GM12878 (cell line): ENCODE data around the gene NTF4. TPM values are rescaled to one million over a fixed set of nuclear protein-coding genes. Genes with fewer than 3 reads are reported as not detected.

Source experiments
- BHLHE40 ChIP-seq, 2 experiments: fragments of 450-650 bp in 1 of 2; IDR thresholded peaks; 2 replicates each; pipeline ENCODE4 v1.6.1; 2011 to 2017; ENCODE audit warnings: low read depth in 2 of 2, borderline replicate concordance in 1 of 2, improper control_type of control experiment in 1 of 2, low read length in 1 of 2, mild to moderate bottlenecking in 1 of 2
- BMI1 ChIP-seq: fragments of 450-650 bp; IDR thresholded peaks from 2 replicates; pipeline ENCODE4 v1.6.1; 2016; ENCODE audit warnings: mild to moderate bottlenecking, moderate library complexity, borderline replicate concordance
- CBX5 ChIP-seq: sonication (generic); IDR thresholded peaks from 2 replicates; pipeline ENCODE4 v1.6.1; 2016; ENCODE audit warnings: low read depth, moderate library complexity, mild to moderate bottlenecking, inconsistent platforms
- CREB1 ChIP-seq: IDR thresholded peaks from 2 replicates; pipeline ENCODE4 v1.6.1; 2012; ENCODE audit warnings: low read depth, mild to moderate bottlenecking, inconsistent platforms
- CREM ChIP-seq: IDR thresholded peaks from 2 replicates; pipeline ENCODE4 v1.6.1; 2014; ENCODE audit warnings: antibody characterized with exemption, low read depth
- EZH2 ChIP-seq: IDR thresholded peaks from 2 replicates; pipeline ENCODE4 v1.6.1; 2012; ENCODE audit warnings: low read depth, mild to moderate bottlenecking, control low read depth, inconsistent platforms, low read length, borderline replicate concordance; ENCODE audit not compliant: control insufficient read depth
- FOS ChIP-seq: IDR thresholded peaks from 3 replicates; pipeline ENCODE4 v1.6.1; 2011; ENCODE audit warnings: borderline replicate concordance; ENCODE audit not compliant: insufficient read length; ENCODE audit errors: extremely low read depth
- MYC ChIP-seq: IDR thresholded peaks from 2 replicates; pipeline ENCODE4 v1.6.1; 2011; ENCODE audit warnings: mild to moderate bottlenecking, low read length, moderate library complexity, inconsistent platforms; ENCODE audit not compliant: insufficient read depth, insufficient replicate concordance, insufficient read length, severe bottlenecking
- NFYA ChIP-seq: IDR thresholded peaks from 2 replicates; pipeline ENCODE4 v1.6.1; 2011; ENCODE audit warnings: low read depth, mild to moderate bottlenecking, low read length, improper control_type of control experiment, borderline replicate concordance
- NFYB ChIP-seq: IDR thresholded peaks from 2 replicates; pipeline ENCODE4 v1.6.1; 2011; ENCODE audit warnings: low read depth, mild to moderate bottlenecking, low read length, improper control_type of control experiment, moderate library complexity; ENCODE audit not compliant: insufficient read depth
- NR2F1 ChIP-seq: fragments of 450-650 bp; conservative IDR thresholded peaks from 2 replicates; pipeline ENCODE4 v1.6.1; 2017; ENCODE audit warnings: mild to moderate bottlenecking
- PML ChIP-seq: IDR thresholded peaks from 2 replicates; pipeline ENCODE4 v1.6.1; 2012; ENCODE audit warnings: low read length, inconsistent platforms
- RAD21 ChIP-seq: IDR thresholded peaks from 2 replicates; pipeline ENCODE4 v1.6.1; 2011; ENCODE audit warnings: mild to moderate bottlenecking, low read depth, low read length, moderate library complexity; ENCODE audit not compliant: insufficient read depth
- RAD51 ChIP-seq: fragments of 450-650 bp; IDR thresholded peaks from 2 replicates; pipeline ENCODE4 v1.6.1; 2016; ENCODE audit warnings: moderate library complexity, mild to moderate bottlenecking, inconsistent platforms
- TARDBP ChIP-seq: IDR thresholded peaks from 2 replicates; pipeline ENCODE4 v1.6.1; 2016; ENCODE audit warnings: borderline replicate concordance
- TBL1XR1 ChIP-seq: IDR thresholded peaks from 2 replicates; pipeline ENCODE4 v1.6.1; 2012; ENCODE audit warnings: low read depth, low read length, improper control_type of control experiment
- TCF3 ChIP-seq: IDR thresholded peaks from 2 replicates; pipeline ENCODE4 v1.6.1; 2012; ENCODE audit warnings: low read depth, mild to moderate bottlenecking, low read length, borderline replicate concordance; ENCODE audit not compliant: insufficient read depth
- polyA plus RNA-seq, 11 experiments: library from polyadenylated mRNA; depleted of rRNA in 4 of 11; unstranded in 6 of 11; stranded (reverse) in 5 of 11; fragments of >200 nt; fragmentation: Nextera tagmentation in 4 of 11; fragmentation: Illumina TruSeq in 1 of 11; extraction: Ambion mirVana in 4 of 11; extraction: Trizol in 1 of 11; gene quantifications; 1 replicate in 1 of 11; 2 replicates in 10 of 11; pipeline versions ENCODE4 v1.2.1 to v1.2.3, GENCODE V29; 2011 to 2016; ENCODE audit warnings: inconsistent platforms in 2 of 11, missing spikeins in 2 of 11, low read depth in 1 of 11
- total RNA-seq, 4 experiments: library from RNA; depleted of rRNA in 3 of 4; stranded (reverse); fragments of >200 nt in 3 of 4; fragmentation: Illumina TruSeq in 1 of 4; extraction: Trizol in 1 of 4; gene quantifications; 2 replicates each; pipeline versions ENCODE4 v1.2.1 to v1.2.3, GENCODE V29; 2013 to 2021
- TF ChIP-seq, protein P1 (sequence below): fragments of 450-650 bp; formaldehyde crosslinking; IDR thresholded peaks from 2 replicates; pipeline ENCODE4 v1.4.0; 2020; ENCODE audit warnings: mild to moderate bottlenecking, moderate library complexity
- TF ChIP-seq, protein P2 (sequence below): fragments of 450-650 bp; formaldehyde crosslinking; IDR thresholded peaks from 2 replicates; pipeline ENCODE4 v1.4.0; 2022; ENCODE audit warnings: mild to moderate bottlenecking, moderate library complexity
- TF ChIP-seq, protein P3 (sequence below): fragments of 450-650 bp; IDR thresholded peaks from 2 replicates; pipeline ENCODE4 v1.6.1; 2014; ENCODE audit warnings: mild to moderate bottlenecking
- TF ChIP-seq, protein P4 (sequence below): IDR thresholded peaks from 2 replicates; pipeline ENCODE4 v1.6.1; 2011; ENCODE audit warnings: borderline replicate concordance, low read depth, mild to moderate bottlenecking, moderate library complexity, mixed read lengths, low read length; ENCODE audit not compliant: insufficient read depth; ENCODE audit errors: extremely low read length

Gene NTF4
- total and polyA plus RNA-seq, 10 of the 15 experiments (the other 5 are each of a cell fraction or from before 2014, with no cell fraction given) = not detected

DNA sequence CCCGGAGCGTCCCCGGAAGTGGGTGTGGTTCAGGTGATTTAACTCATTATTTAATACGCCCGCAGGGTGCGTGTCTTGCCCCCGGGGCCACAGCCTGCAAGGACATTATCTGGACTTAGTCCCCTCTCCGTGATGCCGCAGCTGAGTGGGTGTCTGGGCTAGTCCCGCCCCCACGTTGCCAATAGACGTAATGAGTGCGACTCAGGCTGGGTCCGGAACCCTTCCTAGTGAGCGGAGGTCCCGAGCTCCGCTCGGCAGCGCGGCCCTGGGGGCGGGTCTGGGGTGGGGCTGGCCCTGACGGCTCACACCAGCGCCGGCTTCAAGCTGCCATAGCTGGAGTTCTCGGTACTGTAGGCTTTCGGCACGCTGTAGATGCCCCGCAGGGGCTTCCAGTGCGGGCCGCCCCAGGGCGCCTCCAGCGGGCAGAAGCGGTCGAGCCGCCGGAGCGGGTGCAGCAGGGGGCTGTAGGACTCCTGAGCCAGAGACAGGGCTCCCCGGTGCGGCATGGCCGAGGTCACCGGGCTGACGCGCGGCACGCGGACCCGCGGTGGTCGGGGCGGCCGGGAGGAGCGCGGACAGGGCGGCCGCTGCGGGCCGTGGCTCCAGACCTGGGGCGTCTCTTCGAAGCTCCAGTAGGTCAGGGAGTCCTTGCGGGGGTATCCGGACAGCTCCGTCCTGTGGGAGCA lies 46.8 kb downstream of the NTF4 start (continued):
- TF ChIP-seq, protein P1, sequence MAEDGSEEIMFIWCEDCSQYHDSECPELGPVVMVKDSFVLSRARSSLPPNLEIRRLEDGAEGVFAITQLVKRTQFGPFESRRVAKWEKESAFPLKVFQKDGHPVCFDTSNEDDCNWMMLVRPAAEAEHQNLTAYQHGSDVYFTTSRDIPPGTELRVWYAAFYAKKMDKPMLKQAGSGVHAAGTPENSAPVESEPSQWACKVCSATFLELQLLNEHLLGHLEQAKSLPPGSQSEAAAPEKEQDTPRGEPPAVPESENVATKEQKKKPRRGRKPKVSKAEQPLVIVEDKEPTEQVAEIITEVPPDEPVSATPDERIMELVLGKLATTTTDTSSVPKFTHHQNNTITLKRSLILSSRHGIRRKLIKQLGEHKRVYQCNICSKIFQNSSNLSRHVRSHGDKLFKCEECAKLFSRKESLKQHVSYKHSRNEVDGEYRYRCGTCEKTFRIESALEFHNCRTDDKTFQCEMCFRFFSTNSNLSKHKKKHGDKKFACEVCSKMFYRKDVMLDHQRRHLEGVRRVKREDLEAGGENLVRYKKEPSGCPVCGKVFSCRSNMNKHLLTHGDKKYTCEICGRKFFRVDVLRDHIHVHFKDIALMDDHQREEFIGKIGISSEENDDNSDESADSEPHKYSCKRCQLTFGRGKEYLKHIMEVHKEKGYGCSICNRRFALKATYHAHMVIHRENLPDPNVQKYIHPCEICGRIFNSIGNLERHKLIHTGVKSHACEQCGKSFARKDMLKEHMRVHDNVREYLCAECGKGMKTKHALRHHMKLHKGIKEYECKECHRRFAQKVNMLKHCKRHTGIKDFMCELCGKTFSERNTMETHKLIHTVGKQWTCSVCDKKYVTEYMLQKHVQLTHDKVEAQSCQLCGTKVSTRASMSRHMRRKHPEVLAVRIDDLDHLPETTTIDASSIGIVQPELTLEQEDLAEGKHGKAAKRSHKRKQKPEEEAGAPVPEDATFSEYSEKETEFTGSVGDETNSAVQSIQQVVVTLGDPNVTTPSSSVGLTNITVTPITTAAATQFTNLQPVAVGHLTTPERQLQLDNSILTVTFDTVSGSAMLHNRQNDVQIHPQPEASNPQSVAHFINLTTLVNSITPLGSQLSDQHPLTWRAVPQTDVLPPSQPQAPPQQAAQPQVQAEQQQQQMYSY (CRISPR knock-in tag) = no peak
- 0 out of 2 replicates have a peak, but pooled peaks have one; percentile 9 for TF ChIP-seq NR2F1
- TF ChIP-seq NFYB = no peak
- TF ChIP-seq CBX5 = no peak
- TF ChIP-seq TBL1XR1 = no peak
- no peak for TF ChIP-seq RAD51
- peak; percentile 76 for TF ChIP-seq CREB1
- no peak for TF ChIP-seq MYC
- TF ChIP-seq TCF3 = no peak
- TF ChIP-seq, protein P2, sequence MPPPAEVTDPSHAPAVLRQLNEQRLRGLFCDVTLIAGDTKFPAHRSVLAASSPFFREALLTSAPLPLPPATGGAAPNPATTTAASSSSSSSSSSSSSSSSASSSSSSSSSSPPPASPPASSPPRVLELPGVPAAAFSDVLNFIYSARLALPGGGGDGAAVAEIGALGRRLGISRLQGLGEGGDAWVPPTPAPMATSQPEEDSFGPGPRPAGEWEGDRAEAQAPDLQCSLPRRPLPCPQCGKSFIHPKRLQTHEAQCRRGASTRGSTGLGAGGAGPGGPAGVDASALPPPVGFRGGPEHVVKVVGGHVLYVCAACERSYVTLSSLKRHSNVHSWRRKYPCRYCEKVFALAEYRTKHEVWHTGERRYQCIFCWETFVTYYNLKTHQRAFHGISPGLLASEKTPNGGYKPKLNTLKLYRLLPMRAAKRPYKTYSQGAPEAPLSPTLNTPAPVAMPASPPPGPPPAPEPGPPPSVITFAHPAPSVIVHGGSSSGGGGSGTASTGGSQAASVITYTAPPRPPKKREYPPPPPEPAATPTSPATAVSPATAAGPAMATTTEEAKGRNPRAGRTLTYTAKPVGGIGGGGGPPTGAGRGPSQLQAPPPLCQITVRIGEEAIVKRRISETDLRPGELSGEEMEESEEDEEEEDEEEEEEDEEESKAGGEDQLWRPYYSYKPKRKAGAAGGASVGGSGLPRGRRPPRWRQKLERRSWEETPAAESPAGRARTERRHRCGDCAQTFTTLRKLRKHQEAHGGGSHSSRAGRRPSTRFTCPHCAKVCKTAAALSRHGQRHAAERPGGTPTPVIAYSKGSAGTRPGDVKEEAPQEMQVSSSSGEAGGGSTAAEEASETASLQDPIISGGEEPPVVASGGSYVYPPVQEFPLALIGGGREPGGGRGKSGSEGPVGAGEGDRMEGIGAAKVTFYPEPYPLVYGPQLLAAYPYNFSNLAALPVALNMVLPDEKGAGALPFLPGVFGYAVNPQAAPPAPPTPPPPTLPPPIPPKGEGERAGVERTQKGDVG = no peak
- peak; percentile 43; the same call in 1 of the 2 replicates for TF ChIP-seq CREM
- TF ChIP-seq BHLHE40 (IDR thresholded peaks at IDR 0.05; ENCODE audit: borderline replicate concordance in 1 of 2, low read depth in 2 of 2, low read length in 1 of 2) = peak in 1 of 2 experiments; percentile 33; a peak in 1 of 4 replicates
- no peak for TF ChIP-seq PML
- TF ChIP-seq BMI1 = no peak
- no peak for TF ChIP-seq NFYA
- TF ChIP-seq RAD21 = 0 out of 2 replicates have a peak, but pooled peaks have one; percentile 14
- TF ChIP-seq TARDBP = peak; percentile 67; the same call in 1 of the 2 replicates
- TF ChIP-seq, protein P3, sequence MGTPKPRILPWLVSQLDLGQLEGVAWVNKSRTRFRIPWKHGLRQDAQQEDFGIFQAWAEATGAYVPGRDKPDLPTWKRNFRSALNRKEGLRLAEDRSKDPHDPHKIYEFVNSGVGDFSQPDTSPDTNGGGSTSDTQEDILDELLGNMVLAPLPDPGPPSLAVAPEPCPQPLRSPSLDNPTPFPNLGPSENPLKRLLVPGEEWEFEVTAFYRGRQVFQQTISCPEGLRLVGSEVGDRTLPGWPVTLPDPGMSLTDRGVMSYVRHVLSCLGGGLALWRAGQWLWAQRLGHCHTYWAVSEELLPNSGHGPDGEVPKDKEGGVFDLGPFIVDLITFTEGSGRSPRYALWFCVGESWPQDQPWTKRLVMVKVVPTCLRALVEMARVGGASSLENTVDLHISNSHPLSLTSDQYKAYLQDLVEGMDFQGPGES = no peak
- TF ChIP-seq EZH2 = no peak
- no peak for TF ChIP-seq FOS
- TF ChIP-seq, protein P4, sequence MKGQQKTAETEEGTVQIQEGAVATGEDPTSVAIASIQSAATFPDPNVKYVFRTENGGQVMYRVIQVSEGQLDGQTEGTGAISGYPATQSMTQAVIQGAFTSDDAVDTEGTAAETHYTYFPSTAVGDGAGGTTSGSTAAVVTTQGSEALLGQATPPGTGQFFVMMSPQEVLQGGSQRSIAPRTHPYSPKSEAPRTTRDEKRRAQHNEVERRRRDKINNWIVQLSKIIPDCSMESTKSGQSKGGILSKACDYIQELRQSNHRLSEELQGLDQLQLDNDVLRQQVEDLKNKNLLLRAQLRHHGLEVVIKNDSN = no peak
